ENCODE results near the gene PRR30.

PRR30 gene

DNA sequence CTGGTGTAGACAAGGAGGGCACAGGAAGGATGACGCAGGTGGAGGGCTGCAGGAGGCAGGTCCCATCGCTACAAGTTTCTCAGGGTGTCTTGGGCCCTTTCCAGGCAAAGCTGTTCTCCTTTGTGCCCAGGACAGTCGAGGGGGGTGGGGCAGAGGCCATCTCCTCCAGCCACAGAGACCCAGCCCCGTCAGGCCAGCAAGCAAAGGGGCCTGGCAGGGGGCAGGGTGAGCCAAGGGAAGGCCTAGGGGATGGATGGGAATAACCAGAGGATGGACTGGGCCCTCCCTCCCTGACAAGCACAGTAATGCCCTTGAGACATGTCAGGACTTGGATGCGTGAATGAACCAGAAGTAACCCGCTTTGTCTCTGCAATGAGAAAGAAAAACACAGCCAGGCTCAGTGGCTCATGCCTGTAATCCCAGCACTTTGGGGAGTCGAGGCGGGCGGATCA lies 15.9 kb upstream of the PRR30 start:
- no peak for DNase-seq (ENCODE audit: low read depth in 2 of 3, low spot score in 2 of 3)

DNA sequence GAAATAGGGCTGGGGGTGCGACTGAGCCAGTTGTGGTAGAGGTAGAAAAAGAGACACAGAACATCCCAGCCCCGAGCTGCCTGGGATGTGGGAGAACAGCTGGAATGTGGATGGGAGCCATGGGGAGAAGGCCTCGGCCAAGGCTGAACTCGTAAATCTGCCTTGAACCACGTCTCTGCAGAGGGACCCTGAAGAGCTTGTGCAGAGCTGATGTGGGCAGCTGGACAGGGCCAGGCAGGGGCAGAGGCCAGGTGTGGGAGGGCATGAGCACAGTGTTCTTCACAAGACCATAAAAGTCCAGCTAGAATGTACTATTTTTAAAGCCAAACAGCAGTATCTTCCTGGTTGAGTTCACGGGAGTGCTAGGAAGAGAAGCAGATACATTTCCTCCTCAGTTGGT lies 15.3 kb upstream of the PRR30 start:
- DNase-seq (ENCODE audit: low read depth in 2 of 3, low spot score in 2 of 3) = no peak

DNA sequence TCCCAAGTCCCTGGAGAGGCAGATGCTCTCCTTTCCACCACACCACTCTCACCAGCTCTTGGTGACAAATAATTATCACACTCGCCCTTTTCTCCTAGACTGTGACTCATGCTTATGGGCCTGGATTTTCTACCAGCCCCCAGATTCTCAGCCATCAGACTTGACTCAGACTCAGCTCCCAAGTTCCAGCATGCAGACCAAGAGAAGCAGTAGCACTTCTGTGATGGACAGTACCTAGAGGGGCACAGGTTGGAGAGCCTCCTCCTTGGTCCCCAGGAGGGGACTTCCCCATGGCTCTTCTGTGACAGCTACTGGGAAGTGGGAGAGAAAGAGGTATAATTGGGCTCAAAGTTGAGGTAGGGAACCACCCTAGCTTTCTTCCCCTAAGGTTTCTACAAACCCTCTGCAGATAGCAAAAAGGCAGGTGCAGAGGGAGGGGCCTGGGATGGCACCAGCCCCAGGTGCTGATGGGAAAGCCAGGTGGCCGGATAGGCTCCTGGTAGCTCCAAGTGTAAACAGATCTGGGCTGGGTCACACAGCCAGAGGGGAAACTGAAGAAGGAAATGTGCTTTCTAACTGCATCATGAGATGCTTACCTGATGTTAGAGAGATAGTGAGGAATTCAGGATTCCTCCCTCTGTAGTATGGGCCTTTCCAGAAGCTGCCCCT lies 13.7 kb upstream of the PRR30 start:
- no peak for DNase-seq (ENCODE audit: low read depth in 2 of 3, low spot score in 2 of 3)

DNA sequence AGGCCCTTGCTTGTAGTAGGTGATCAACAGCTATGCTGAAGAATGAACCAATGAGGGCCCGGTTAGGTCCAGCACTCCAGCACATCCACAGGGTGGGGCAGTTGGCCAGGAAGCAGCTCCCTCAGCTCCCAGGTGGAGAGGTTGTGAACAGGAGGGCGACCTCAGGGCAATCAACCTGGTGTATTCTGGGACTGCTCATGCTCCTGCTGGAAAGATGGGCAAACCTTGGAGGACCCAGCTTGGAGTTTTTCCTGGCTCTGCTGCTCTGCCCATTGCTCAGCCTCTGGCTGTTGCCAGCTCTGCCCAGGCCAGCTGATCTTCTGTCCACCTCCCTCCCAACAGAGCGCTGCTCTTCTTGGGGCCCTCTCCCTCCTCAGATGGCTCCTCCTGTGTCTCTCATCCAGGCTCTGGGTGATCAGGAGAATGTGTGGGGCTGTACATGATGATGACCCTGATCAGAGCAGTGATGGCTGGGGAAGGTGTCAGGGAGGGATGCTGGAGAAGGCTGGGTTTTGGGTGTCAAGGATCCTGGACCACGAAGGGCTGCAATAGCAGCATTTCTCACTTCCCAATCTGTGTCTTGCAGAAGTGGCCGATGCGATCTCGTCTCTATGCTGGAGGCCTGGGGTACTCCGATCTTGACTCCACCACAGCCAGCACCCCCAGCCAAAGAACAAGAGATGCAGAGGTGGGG lies 13.0 kb upstream of the PRR30 start:
- no peak for DNase-seq (ENCODE audit: low read depth in 2 of 3, low spot score in 2 of 3)

DNA sequence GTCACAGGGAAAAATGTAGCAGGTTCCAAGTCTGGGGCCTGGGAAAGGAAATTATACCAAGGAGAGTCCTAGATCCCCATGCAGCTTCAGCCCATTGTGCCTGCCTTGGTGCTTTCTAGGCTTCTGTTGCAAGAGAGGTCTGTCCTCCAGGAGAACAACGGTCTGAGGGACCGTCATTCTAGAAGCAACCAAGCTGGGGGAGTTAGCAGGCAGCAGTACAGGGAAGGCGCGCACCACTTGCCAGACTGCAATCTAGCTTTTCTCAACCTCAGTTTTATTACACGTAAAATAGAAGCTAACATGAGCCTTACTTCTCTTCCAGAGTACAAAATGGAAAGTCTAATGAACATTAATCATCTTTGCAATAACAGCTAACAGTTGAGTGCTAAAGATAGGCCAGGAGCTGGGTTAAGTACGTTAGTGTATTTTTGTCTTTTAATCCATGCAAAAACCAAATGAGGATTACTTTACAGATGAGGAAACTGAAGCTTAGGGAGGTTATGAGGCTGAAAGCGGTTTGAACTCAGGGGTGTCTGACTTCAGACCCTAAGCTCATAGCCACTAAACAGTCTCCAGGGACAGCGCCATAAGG lies 11.5 kb upstream of the PRR30 start:
- no peak for DNase-seq (ENCODE audit: low read depth in 2 of 3, low spot score in 2 of 3)

DNA sequence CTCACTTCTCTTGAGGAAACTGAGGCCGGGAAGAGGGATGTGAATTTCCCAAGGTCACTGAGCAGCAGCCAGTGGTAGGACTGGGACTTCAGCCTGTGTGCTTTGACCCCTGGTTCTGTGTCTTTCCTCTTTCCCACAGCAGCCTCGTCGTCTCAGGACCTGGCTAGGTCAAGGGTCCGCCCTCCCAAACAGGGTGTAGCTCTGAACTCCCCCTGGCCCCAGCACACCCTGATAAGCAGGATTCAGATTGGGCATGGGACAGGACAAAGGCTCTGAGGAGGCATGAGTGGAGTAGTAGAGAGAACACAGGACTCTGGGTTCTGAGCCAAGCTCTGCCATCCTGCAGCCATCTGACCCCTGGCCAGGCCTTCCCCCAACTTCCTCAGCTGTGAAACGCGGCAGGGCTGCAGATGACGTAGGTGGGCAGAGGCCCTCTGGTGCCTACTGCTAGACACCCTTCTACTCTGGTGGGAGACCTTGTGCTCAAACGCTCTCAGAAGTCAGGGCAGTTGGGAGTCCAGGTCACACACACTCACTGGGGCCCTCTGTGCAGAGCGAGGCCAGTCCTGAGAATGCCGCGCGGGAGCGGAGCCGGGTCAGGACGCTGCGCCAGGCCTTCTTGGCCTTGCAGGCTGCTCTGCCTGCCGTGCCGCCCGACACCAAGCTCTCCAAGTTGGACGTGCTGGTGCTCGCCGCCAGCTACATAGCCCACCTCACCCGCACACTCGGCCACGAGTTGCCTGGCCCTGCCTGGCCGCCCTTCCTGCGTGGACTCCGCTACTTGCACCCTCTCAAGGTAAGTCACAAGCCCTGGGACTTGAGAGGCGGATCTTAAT lies 10.6 kb upstream of the PRR30 start:
- DNase-seq (ENCODE audit: low read depth in 2 of 3, low spot score in 2 of 3) = no peak

DNA sequence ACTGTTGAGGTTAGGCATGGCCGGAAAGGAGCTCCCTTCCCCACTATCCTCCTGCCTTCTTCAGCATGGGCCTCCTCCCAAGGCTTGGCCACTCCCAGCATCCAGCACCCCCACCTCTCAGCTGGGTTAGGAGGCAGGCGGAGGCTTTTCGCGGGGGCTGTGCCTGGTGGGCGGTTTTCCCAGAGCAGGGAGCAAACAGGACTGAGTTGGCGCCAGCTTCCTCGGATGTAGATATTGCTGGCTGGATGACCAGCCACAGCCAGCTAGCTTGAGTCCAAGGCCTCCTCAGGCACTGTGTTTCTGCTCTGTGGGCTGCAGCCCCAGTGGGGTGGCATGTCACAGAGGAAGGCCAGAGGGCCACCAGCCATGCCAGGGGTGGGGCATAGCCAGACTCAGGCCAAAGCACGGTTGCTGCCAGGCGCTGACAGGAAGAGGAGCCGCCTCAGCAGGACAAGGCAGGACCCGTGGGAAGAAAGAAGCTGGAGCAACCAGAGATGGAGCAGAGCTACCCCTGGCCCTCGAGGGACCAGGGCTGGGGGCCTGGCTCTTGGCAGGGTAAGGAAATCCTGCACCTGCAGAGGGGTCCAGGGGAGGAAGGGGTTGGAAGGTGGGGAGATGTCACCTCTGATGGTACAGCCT lies 9.7 kb upstream of the PRR30 start, which contains the start of gene TCF23:
Gene TCF23 (plus strand): TSS at position 204 of the 639 bp plus-strand sequence. CDS start 130 bp downstream, at position 334.
- DNase-seq (ENCODE audit: low read depth in 2 of 3, low spot score in 2 of 3) = no peak

DNA sequence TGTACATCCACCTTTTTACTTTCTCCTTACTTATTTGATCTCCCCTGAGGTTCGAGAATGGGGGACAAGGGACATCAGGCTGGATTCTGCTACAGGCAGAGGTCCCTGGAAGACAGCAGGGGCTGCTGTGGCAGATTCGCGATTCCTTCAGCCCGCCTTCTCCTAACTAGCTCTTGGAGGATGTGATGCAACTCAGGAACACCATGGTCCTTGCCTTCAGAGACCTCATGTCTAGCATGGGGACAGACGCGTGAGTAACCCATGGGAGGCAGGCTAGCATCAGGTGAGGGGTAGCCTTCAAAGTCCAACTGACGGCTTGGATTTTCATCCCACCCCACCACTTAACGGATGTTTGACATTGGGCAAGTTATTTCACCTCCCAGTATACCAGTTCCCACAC lies 8.7 kb upstream of the PRR30 start:
- no peak for DNase-seq (ENCODE audit: low read depth in 2 of 3, low spot score in 2 of 3)

DNA sequence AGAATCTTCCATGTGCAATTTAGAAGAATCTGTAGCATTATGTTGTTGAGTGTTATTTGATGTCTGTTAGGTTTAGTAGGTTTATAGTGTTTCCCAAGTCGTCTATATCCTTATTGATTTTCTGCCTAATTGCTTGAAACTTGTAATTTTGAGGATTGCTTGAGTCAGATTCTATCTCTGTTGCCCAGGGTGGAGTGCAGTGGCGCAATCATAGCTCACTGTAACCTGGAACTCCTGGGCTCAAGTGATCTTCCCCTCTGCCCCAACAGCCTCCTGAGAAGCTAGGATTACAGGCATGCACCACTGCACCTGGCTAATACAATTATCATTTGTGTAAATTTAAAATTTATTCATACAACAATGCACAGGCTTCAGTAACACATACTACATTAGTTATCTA lies 6.5 kb upstream of the PRR30 start:
- DNase-seq (ENCODE audit: low read depth in 2 of 3, low spot score in 2 of 3) = no peak

DNA sequence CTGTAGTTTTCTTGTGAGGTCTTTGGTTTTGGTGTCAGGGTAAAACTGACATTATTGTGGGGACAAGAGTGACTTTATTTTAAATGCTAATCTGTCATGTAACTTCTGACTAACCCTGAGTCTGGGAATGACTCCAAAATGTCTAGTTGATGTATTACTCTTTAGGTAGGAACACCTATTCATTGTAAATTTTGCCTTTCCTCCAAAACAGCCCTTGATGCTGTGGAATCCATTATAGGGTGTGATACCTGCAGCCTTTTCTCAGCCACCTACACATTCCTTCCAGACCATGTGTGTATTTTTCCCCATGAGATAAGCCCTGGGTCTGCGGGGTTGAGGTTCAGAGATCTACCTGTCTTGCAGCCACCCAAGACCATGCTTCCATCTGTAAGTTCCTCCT lies 4.1 kb upstream of the PRR30 start:
- no peak for DNase-seq (ENCODE audit: low read depth in 2 of 3, low spot score in 2 of 3)

DNA sequence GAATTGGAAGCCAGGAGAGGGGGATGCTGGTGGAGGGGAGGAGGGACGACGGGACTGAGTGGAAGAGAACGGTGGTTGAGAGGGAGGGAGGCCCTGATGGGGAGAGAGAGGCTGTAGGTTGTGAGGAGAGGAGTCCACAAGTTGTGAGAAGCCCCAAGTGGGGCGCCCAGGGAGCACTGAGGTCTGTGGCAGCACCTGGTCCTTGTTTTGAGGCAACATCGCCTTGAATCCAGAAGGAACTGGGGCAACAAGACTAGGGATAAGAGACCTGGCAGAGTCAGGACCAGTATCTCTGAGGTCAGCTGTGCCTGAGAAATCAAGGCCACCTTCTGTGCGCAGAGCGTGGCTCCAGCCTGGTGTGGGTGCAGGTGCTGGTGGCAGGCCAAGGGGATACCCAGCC lies 1.1 kb downstream of the PRR30 start:
- no peak for DNase-seq (ENCODE audit: low read depth in 2 of 3, low spot score in 2 of 3)

DNA sequence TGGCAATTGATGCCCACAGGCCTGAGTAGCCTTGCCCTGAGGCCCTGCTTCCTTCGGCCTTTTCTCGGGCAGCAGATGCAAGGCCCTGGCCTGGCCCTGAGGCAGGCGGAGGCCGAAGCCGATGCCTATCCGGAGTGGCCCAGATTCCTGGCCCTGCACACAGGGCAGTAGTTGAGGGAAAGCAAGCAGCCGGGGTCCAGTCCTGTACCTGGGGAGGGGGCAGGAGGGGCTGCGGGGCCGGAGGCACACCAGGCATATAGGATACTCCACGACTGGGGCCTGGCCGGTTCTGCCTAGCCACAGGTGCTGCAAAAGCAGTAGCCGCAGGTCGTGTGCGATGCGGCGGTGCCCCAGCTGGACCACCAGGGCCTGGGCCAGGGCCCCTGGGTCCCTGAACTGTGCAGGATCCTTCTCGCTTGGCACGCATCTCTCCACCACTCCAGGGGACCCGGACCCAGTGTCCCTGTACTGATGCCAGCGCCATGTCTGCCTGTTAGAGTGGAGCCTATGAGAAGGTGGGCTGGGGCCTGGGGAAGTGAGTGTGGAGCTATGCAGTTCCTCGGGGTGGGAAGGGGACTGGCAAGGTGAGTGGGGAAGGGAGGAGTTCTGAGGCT lies 1.8 kb downstream of the PRR30 start:
- no peak for DNase-seq (ENCODE audit: low read depth in 2 of 3, low spot score in 2 of 3)

DNA sequence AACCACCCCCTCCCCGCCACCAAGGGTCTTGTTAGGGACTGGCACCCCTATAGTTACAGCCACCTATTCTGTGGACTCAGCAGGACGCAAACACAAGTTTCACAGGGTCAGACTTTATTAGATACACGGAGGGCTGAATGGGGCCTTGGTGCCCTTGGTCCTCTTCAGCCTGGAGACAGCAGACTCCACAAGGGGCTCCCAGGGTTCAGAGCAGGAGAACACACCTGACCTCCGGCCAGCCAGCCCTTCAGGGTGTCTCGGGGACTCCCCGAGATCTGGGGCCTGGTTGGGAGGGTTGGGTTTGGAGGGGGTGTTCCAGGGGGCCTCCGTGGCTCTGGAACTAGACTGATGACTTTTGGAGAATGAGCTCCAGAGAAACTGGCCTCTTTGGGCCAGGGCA lies 2.5 kb downstream of the PRR30 start:
- no peak for DNase-seq (ENCODE audit: low read depth in 2 of 3, low spot score in 2 of 3)

DNA sequence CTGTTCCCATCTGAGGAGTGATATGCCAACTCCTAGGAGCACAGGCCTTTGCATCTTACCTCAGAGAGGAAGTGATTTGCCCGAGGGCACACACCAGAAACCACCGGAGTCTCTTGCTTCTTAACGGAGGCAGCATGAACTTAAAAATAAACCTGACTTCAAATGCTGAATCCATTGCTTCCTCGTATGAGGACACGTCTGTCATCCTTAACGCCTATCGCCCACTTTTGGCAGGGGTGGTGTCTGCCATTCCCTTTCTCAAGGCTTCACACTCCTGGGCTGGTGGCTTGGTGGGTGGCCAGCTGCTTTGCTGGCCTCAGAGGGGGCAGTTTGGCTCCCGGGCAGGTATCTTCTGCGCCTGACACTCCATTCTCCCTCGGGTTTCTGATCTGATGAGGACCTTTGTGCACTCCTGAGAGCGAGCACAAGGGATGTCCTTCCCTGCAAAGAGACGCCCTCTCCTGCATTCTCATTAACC lies 3.7 kb downstream of the PRR30 start:
- no peak for DNase-seq (ENCODE audit: low read depth in 2 of 3, low spot score in 2 of 3)

DNA sequence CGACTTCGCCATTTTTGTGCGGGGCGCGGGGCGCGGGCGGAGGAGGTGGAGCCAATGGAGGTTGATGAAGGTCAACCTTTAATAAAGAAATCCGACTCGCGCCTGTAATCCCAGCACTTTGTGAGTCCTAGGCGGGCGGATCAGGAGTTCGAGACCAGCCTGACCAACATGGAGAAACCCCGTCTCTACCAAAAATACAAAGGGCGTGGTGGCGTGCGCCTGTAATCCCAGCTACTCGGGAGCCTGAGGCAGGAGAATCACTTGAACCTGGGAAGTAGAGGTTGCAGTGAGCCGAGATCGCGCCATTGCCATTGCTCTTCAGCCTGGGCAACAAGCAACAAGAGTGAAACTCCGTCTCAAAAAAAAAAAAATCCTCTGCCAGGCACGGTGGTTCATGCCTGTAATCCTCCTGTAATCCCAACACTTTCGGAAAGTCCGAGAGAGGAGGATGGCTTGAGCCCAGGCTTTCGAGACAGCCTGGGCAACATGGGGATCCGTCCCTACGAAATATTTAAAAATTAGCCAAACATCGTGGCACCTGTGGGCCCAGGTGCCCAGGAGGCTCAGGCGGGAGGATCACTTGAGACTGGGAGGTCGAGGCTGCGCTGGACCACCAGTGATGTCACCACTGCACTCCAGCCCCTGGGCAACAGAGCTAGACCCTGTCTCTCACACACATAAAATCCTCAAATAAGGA lies 4.3 kb downstream of the PRR30 start:
- DNase-seq (ENCODE audit: low read depth in 2 of 3, low spot score in 2 of 3) = no peak

DNA sequence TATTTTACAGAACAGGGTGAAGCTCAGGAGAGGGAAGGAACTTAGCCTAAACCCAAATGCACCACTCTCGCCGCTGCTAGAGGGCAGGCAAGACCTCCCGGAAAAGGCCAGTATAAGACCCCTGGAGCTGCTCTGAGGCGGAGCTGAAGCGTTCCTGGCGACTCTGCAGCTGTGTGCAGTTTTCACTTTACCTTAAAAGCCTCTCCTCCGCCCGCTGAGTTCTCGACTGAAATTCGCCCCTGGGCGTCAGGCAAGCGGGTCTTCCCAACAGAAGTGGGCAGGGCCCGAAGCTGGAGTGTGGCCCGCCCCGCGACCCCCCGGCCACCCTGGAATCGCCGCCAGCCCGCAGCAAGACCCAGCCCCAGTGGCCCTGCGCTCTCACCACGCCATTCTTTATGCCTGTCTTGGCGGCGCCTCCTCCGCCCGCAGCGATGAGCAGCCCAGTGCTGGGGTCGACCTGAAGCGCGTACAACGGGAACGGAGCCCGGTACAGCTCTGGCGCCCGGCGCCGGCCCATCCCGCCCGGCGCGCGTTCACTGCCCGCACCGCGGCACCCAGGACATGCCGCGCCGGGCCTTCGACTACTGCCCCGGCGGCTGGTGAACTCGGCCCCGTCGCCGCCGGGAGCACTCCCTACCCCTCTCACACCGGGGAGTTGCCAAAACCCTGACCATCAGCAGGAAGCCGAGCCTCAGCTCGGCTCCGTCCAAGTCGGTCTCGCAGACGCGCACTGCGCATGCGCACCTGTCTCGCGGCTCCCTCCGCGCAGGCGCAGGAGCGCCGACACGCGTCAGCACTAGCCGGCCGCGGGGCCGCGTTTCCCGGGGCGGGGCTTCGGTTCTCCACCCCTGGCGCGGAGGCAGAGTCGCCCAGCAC lies 5.1 kb downstream of the PRR30 start, which contains the start of gene PREB:
Gene PREB (minus strand): TSS at position 732 of the 876 bp plus-strand sequence. CDS start 215 bp downstream, at position 517.
- DNase-seq (ENCODE audit: low read depth in 2 of 3, low spot score in 2 of 3) = peak; percentile 96 to 99 (median 98)

DNA sequence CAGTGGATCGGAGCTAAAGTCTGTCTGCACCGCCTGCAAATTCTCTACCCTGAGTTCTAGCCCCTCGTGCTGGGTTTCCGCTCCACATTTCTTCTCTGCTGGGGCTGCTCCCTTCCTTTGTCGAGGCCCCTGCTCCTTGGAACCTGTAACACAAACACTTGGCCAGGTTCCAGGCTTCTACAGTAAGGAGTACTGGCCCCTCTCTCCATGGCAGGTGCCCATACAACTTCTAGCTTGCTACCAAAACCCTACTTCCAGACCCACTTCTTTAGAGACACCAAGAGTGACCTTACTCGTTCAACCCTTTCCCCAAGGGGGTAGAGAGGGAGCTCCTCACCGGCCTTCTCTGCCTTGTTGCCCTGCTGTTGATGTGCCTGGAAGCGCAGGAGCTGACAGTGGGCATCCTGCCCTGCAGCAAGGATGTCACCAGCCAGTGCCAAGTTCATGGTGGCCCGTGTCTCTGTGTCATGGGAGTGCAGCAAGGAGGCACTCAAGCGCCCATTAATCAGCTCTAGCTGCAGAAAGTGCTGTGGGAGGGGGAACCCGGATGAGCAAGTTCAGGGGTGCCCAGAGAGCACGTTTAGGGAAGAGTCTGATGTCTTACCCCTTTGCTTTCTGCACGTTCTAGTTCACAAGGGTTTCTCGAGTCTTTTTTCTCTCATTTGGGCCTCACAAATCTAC lies 5.9 kb downstream of the PRR30 start:
- DNase-seq (ENCODE audit: low read depth in 2 of 3, low spot score in 2 of 3) = no peak

DNA sequence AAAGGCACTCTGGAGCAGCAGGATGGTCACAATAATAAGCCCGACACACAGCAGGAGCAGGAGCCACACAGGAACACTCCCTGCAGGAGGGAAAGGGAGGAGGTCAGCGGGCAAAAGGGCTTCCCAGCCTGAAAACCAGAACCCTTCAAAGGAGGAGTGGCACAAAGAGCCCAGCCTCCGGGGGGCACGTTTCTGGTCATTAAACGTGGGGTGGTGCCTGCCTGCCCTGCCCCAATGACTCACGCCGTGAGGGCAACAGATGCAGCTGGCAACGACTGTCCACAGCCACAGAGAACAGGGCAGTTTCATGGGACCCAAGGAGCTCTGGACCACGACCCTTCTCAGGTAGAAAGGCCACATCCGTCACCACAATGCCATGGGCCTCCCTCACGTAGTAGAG lies 7.8 kb downstream of the PRR30 start:
- no peak for DNase-seq (ENCODE audit: low read depth in 2 of 3, low spot score in 2 of 3)

All from activated CD8-positive, alpha-beta memory T cell treated with anti-CD3 and anti-CD28 coated beads for 48 hours (primary cell).